HepG2 (cell line): ENCODE data around the gene SVOPL. TPM values are rescaled to one million over a fixed set of nuclear protein-coding genes. Genes with fewer than 3 reads are reported as not detected.

ENCODE experiments used
- CBX5 ChIP-seq: sonication (generic); formaldehyde crosslinking; IDR thresholded peaks from 2 replicates; pipeline ENCODE4 v1.4.0; 2020; ENCODE audit warnings: missing genetic modification reagents, borderline replicate concordance
- HDAC6 ChIP-seq: fragments of 200-600 bp; sonication (generic); IDR thresholded peaks from 2 replicates; pipeline ENCODE4 v1.7.0; 2017; ENCODE audit warnings: mild to moderate bottlenecking, antibody characterized with exemption, low read length, low read depth
- HOXA5 ChIP-seq: sonication (generic); formaldehyde crosslinking; IDR thresholded peaks from 2 replicates; pipeline ENCODE4 v1.4.0; 2020; ENCODE audit warnings: missing genetic modification reagents
- KAT8 ChIP-seq: IDR thresholded peaks from 2 replicates; pipeline ENCODE4 v1.6.1; 2016; ENCODE audit warnings: missing genetic modification reagents, missing compliant biosample characterization
- MIER3 ChIP-seq: IDR thresholded peaks from 2 replicates; pipeline ENCODE4 v1.6.1; 2016; ENCODE audit warnings: missing compliant biosample characterization, borderline replicate concordance
- PATZ1 ChIP-seq: sonication (generic); formaldehyde crosslinking; IDR thresholded peaks from 2 replicates; pipeline ENCODE4 v1.4.0; 2020; ENCODE audit warnings: missing genetic modification reagents
- POLR2G ChIP-seq: fragments of 200-400 bp; formaldehyde crosslinking; IDR thresholded peaks from 2 replicates; pipeline ENCODE4 v1.6.1; 2018; ENCODE audit warnings: mild to moderate bottlenecking, low read depth, low read length, moderate library complexity
- REPIN1 ChIP-seq: sonication (generic); formaldehyde crosslinking; IDR thresholded peaks from 2 replicates; pipeline ENCODE4 v1.8.0; 2022; ENCODE audit warnings: missing genetic modification reagents, low read depth, mild to moderate bottlenecking, borderline replicate concordance
- REST ChIP-seq, 2 experiments: IDR thresholded peaks; 2 replicates each; pipeline ENCODE4 v1.6.1; 2011 to 2012; ENCODE audit warnings: low read length in 2 of 2, borderline replicate concordance in 1 of 2, low read depth in 1 of 2, mild to moderate bottlenecking in 1 of 2, moderate library complexity in 1 of 2
- RXRA ChIP-seq: sonication (generic); formaldehyde crosslinking; IDR thresholded peaks from 2 replicates; pipeline ENCODE4 v1.5.1; 2020; ENCODE audit warnings: missing genetic modification reagents
- TBX2 ChIP-seq: sonication (generic); formaldehyde crosslinking; IDR thresholded peaks from 2 replicates; pipeline ENCODE4 v1.5.0; 2020; ENCODE audit warnings: missing genetic modification reagents, mild to moderate bottlenecking, borderline replicate concordance
- TCF7L2 ChIP-seq: IDR thresholded peaks from 2 replicates; pipeline ENCODE4 v1.6.1; 2011; ENCODE audit warnings: mild to moderate bottlenecking, low read depth, low read length, moderate library complexity
- YY1 ChIP-seq: IDR thresholded peaks from 2 replicates; pipeline ENCODE4 v1.6.1; 2011; ENCODE audit warnings: low read length, low read depth, moderate library complexity, mild to moderate bottlenecking; ENCODE audit not compliant: insufficient read depth, insufficient replicate concordance
- ZEB1 ChIP-seq: IDR thresholded peaks from 2 replicates; pipeline ENCODE4 v1.6.1; 2012; ENCODE audit warnings: mild to moderate bottlenecking, low read depth, inconsistent platforms; ENCODE audit not compliant: insufficient replicate concordance
- ZFY ChIP-seq: sonication (generic); formaldehyde crosslinking; IDR thresholded peaks from 2 replicates; pipeline ENCODE4 v1.4.0; 2020; ENCODE audit warnings: missing genetic modification reagents
- ZNF414 ChIP-seq: sonication (generic); formaldehyde crosslinking; IDR thresholded peaks from 2 replicates; pipeline ENCODE4 v1.5.0; 2020; ENCODE audit warnings: missing genetic modification reagents
- ZNF431 ChIP-seq: sonication (generic); formaldehyde crosslinking; IDR thresholded peaks from 2 replicates; pipeline ENCODE4 v1.9.0; 2022; ENCODE audit warnings: missing genetic modification reagents, low read depth, mild to moderate bottlenecking, borderline replicate concordance
- ZNF614 ChIP-seq: IDR thresholded peaks from 2 replicates; pipeline ENCODE4 v1.6.1; 2018; ENCODE audit warnings: missing biosample characterization, missing genetic modification reagents, inconsistent platforms, borderline replicate concordance
- ZNF615 ChIP-seq: sonication (generic); formaldehyde crosslinking; IDR thresholded peaks from 2 replicates; pipeline ENCODE4 v1.5.0; 2020; ENCODE audit warnings: mild to moderate bottlenecking, missing genetic modification reagents, borderline replicate concordance
- ZNF629 ChIP-seq: sonication (generic); formaldehyde crosslinking; conservative IDR thresholded peaks from 2 replicates; pipeline ENCODE4 v1.5.0; 2020; ENCODE audit warnings: missing genetic modification reagents
- ZNF878 ChIP-seq: sonication (generic); formaldehyde crosslinking; IDR thresholded peaks from 2 replicates; pipeline ENCODE4 v1.8.1; 2023; ENCODE audit warnings: mild to moderate bottlenecking, missing genetic modification reagents, moderate library complexity
- polyA plus RNA-seq, 8 experiments: library from polyadenylated mRNA; depleted of rRNA in 3 of 8; stranded (reverse) in 7 of 8; unstranded in 1 of 8; fragments of >200 nt; fragmentation: Illumina TruSeq in 4 of 8; extraction: Trizol in 4 of 8; gene quantifications; 2 replicates each; pipeline versions ENCODE4 v1.2.1 to v1.2.3, GENCODE V29; 2011 to 2016; ENCODE audit warnings: low read depth in 4 of 8, missing spikeins in 1 of 8, mixed read lengths in 1 of 8; ENCODE audit not compliant: insufficient read depth in 1 of 8
- total RNA-seq, 5 experiments: library from RNA; depleted of rRNA; stranded (reverse); fragments of >200 nt; fragmentation: Illumina TruSeq; extraction: Trizol; gene quantifications; 2 replicates each; pipeline ENCODE4 v1.2.3, GENCODE V29; 2016; ENCODE audit warnings: low read depth in 1 of 5
- TF ChIP-seq, protein P1 (sequence below): sonication (generic); formaldehyde crosslinking; IDR thresholded peaks from 2 replicates; pipeline ENCODE4 v1.8.1; 2023; ENCODE audit warnings: mild to moderate bottlenecking, moderate library complexity, missing genetic modification reagents

Gene SVOPL
- total and polyA plus RNA-seq, 2 of the 13 experiments (the other 11 are each of a cell fraction or from before 2014, with no cell fraction given) = not detected

- TF ChIP-seq MIER3 (CRISPR knock-in tag) (peak; percentile 93; the same call in 1 of the 2 replicates), ZEB1 (peak; percentile 46), YY1 (no peak), HDAC6 (no peak), ZNF615 (CRISPR knock-in tag) (no peak), ZNF414 (CRISPR knock-in tag) (peak; percentile 65; the same call in 1 of the 2 replicates), POLR2G (no peak; the same call in 1 of the 2 replicates), REPIN1 (CRISPR knock-in tag) (peak; percentile 77; the same call in 1 of the 2 replicates), ZNF614 (CRISPR knock-in tag) (peak; percentile 97), REST (IDR thresholded peaks at IDR 0.05; ENCODE audit: borderline replicate concordance in 1 of 2, low read depth in 1 of 2, low read length in 2 of 2) (0 out of 4 replicates have a peak, but pooled peaks of 1 of the 2 experiments have one; percentile 50), RXRA (0 out of 2 replicates have a peak, but pooled peaks have one; percentile 38), CBX5 (peak; percentile 35), KAT8 (CRISPR knock-in tag) (peak; percentile 74), ZFY (CRISPR knock-in tag) (peak; percentile 61), ZNF431 (0 out of 2 replicates have a peak, but pooled peaks have one; percentile 48), TBX2 (CRISPR knock-in tag) (peak; percentile 71; the same call in 1 of the 2 replicates), HOXA5 (no peak; the same call in 1 of the 2 replicates), ZNF878 (CRISPR knock-in tag) (peak; percentile 46; the same call in 1 of the 2 replicates), ZNF629 (no peak), PATZ1 (CRISPR knock-in tag) (peak; percentile 69), TCF7L2 (no peak)
- TF ChIP-seq, protein P1, sequence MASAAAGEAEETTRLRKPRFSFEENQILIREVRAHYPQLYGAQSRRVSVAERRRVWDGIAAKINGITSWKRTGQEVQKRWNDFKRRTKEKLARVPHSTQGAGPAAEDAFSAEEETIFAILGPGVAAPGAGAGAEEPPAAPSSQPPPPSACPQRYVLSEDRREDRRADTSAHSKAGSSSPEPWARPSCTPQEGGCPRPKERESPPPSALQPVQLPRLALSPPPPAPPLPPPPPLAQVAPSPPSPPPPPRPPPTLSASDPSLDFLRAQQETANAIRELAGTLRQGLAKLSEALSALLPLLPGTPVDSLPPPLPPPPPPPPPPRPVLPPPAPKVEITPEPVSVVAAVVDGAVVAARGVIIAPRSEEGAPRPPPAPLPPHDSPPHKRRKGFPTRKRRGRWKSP (CRISPR knock-in tag) = 0 out of 2 replicates have a peak, but pooled peaks have one; percentile 34
Measured at GRCh38 chr7:138565451-138566114, 135.6 kb downstream of the SVOPL start (continued).
